Measurements from ENCODE around the gene FHIP2A.
"Not testable (repeated sequence)": the region's sequence is repeated elsewhere in the genome, so short reads cannot be mapped to it uniquely, and the experiment has no call there.

FHIP2A gene

DNA sequence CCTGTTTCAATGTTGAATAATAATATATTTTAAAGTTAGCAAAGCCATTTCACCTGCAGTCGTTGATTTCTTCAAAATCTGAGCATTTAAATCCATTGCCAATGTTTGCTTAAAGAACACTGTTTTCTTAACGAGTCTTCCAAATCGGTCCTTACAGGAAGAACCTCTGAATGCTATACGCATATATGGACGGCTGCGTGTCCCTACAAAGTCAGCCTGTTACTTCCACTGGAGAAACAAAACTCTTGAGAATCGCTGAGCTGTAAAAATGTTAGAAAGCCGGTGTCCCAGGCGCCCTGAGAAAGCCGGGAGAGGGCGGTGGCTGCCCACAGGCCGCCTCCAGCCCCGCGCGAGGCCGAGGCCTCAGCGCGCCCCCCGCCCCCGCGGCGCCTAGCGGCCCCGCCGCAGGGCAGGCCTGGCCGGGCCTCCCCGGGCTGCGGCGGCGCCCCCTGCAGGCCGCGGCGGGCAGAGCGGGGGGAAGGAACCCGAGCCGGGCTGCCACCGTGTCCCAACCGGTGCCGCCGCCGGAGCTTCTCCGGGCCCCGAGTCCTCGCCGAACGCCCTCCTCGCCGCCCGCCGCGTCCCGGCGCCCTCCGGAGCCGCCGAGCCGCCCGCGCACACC is at the start of gene FHIP2A:
Gene FHIP2A (plus strand): TSS at position 488 of the 622 bp plus-strand sequence. CDS start 299 bp downstream, outside the sequence.
- DNase-seq (ENCODE audit: low spot score), result peak; percentile 63

DNA sequence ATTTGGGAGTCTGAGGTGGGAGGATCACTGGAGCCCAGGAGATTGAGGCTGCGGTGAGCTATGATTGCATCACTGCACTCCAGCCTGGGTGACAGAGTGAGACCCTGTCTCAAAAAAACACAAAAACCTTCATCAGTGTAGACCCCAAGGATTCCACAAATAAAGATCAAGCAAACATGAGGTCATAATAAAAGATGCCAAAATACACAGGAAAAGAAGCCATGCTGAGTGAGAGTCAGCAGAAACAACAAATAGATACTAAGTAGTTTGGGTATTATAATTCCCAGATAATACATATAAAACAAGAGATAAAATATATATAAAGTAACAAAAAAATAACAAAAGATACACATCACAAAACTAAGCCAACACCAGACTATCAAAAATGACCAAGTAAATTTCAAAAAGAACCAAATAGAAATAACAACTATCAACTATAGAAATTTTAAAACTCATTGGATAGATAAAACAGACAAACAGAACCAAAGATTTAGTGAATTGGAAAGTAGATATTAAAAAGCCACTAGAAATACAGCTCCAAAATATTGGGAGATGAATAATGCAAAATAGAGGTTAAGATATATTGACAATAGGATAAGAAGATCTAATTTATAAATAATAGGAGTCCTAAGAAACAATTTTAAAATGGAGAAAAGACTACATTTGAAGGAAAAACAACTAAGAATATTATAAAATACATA is 48.9 kb upstream of the FHIP2A start:
- DNase-seq (ENCODE audit: low spot score), result no peak

DNA sequence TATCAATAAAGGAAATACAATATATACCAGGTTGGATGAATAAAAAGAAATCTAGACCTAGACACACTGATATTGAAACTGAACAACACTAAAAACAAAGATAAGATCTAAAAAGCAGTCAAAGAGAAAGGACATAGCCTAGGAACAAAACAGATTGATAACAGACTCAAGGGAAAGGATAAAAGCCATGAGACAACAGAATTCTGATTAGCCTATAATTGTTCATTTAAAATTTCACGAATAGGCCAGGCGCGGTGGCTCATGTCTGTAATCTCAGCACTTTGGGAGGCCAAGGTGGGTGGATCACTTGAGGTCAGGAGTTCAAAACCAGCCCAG is 48.4 kb upstream of the FHIP2A start:
- DNase-seq (ENCODE audit: low spot score), result no peak

- not testable (repeated sequence) for DNase-seq (ENCODE audit: low spot score)
Observed at GRCh38 chr10:114775082-114775481, 46.5 kb upstream of the FHIP2A start.

- DNase-seq (ENCODE audit: low spot score), result no peak
Observed at GRCh38 chr10:114777415-114777814, 44.2 kb upstream of the FHIP2A start.

- no peak for DNase-seq (ENCODE audit: low spot score)
Observed at GRCh38 chr10:114779803-114780576, 41.6 kb upstream of the FHIP2A start.

DNA sequence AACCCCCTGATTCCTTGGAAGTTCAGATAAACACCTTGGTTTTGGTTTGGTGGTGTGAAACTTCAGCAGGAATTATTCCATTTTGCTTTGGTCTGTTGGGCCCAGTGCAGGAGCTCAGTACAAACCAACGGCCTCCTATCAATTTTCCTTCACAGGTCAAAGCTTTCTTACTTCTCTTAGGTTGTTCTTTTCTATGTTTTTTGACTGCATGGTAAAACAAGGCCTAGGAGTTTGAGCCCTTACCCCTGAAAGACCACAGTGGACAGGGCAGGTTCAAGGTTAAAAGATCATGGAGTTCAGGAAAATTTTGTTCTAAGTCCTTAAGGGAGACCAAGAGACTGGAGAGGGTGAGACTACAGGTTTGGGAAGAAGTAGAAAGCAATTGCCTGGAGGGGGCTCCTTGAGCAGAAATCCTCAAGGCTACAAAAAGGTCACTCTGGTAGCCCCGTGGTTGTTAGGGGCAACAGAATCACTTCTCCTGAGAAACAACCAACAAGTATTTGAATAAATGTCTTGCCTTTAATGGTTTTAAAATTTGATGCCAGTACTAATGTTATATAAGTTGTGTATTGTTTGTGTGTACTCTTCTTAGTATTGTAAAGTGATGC is 40.9 kb upstream of the FHIP2A start:
- no peak for DNase-seq (ENCODE audit: low spot score)

GRCh38 chr10:114782666-114783065 is 38.9 kb upstream of the FHIP2A start:
- no peak for DNase-seq (ENCODE audit: low spot score)

DNA sequence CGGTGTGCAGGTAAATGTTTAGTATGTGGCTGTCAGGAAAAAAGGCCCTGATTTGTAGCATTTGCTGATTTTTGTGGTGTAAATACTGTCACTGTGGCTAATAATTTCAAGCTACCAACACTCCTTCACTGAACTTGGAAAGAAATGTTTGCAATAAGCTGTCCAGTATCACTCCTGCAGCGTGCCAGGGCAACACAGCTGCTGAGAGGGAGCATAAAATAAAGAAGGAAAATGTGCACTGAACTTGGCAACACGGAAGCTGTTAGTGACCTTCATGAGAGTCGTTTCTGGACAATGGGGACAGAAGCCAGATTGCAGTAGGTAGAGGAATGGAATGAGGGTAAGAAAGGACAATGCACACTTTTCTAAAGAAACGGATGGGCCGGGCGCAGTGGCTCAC is 37.9 kb upstream of the FHIP2A start:
- DNase-seq (ENCODE audit: low spot score), result no peak

GRCh38 chr10:114786492-114786891 is 35.1 kb upstream of the FHIP2A start:
- not testable (repeated sequence) for DNase-seq (ENCODE audit: low spot score)

- DNase-seq (ENCODE audit: low spot score), result not testable (repeated sequence)
Observed at GRCh38 chr10:114787131-114787530, 34.4 kb upstream of the FHIP2A start.

DNA sequence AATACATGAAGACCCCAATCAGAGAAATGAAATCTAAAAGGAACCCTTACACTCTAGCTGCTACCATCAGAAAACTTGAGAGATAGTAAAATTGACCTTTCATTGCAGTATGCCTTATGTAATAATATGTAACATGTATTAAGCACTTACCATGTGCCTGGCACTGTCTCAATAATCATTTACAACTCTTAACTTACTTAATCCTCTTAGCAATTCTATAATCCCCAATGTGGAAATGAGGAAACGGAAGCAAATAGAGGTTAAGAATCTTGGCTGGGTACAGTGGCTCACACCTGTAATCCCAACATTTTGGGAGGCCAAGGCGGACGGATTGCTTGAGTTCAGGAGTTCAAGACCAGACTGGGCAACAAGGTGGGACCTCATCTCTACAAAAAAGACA is 29.8 kb upstream of the FHIP2A start:
- DNase-seq (ENCODE audit: low spot score), result no peak

GRCh38 chr10:114795039-114795438 is 26.5 kb upstream of the FHIP2A start:
- no peak for DNase-seq (ENCODE audit: low spot score)

DNA sequence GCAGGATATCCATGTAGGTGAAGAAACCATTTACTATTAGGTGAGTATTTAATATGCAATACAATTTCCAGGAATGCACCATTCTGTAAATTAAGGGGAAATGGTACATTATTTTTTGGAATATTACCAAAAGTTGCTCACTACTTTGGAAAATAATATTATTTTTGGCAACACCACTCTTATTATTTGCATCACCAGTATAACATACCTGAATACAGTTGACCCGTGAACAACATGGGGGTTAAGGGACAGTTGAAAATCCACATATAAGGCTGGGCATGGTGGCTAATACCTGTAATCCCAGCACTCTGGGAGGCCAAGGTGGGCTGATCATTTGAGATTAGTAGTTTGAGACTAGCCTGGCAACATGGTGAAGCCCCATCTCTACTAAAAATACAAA is 21.2 kb upstream of the FHIP2A start:
- DNase-seq (ENCODE audit: low spot score), result no peak

GRCh38 chr10:114801411-114801813 is 20.2 kb upstream of the FHIP2A start:
- DNase-seq (ENCODE audit: low spot score), result no peak

DNA sequence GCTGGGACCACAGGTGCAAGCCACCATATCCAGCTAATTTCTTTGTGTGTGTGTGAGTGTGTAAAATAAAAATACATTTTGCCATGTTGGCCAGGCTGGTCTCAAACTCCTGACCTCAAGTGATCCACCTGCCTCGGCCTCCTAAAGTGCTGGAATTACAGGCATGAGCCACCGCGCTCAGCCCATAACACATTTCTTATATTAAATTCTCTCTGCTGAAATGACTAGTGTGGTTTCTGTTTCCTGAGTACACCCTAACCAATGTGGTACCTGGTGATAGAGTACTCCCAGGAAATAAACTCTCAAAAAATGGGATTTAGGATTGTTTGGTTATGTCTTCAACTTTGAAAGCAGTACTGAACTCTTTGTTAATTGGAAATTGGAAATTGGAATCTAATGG is 19.4 kb upstream of the FHIP2A start:
- DNase-seq (ENCODE audit: low spot score), result no peak

DNA sequence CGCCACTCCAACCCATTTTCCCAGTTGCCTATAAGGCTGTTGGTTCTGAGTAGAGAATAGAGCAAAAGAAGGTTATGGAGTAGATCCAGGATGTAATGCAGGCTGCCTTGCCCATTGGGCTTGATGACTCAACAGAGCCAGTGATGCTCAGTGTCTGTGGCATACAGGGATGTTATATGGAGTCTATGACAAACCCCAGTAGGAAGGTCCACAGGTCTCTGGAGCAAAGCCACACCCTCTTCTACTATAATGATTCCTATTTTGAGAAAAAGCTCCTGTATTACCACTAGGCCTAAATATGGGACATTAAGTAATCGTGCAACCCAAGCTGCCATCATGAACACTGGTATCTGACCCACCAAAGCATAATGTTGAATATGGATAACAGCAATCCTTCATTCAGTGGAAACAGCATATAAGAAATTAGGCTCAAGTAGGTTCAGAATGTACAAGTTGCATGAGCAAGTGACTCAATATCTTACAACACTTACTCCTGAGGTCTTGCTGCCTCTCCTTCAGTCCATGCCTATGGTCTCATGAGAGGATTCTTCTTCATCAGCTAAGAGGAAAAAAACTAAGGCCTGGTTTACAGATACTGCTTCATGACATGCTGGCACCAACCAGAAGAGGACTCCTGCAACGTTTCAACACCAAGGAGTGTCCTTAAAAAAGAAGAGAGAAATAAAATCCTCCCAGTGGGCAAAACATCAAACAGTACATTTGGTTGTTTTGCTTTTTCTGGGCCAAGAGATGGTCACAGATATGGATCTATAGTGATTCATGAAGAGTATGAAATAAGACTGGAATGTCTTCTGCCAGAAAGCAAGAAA is 14.8 kb upstream of the FHIP2A start:
- no peak for DNase-seq (ENCODE audit: low spot score)

- DNase-seq (ENCODE audit: low spot score), result no peak
Observed at GRCh38 chr10:114808982-114809381, 12.6 kb upstream of the FHIP2A start.

DNA sequence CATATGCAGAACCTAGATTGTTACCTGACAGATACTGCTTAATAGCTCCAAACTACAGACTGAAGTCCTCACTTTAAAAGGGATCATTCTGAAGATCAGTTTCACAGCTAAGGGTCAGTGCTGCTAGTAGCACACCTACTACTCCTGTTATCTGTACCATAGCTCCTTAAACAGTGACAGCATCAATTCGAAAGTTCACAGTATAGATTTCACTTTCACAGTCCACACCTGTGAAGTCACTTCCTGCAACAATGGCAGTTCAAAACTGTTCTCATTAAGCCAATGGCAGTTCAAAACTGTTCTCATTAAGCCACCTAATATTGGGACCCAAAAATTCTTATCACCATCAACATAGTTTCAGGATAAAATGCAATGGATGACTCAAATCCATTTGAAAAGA is 10.7 kb upstream of the FHIP2A start:
- no peak for DNase-seq (ENCODE audit: low spot score)

DNA sequence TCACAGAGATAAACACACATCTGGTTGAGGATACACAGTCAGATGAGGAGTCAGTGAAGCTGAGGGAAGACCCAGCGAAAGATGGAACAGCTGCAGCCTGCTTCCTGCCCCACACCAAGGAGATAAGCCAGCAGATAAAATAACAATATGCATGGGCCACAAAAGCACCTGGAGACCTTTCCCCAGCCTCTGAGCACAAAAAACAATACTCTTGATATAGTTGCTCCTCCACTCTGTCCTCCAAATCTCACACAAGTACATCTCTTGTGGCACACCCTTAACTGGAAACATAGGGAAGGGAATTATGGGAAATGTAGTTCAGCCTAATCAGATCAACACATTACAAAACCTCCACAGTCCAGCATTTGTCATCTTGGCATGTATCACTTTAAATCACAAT is 9.7 kb upstream of the FHIP2A start:
- no peak for DNase-seq (ENCODE audit: low spot score)

DNA sequence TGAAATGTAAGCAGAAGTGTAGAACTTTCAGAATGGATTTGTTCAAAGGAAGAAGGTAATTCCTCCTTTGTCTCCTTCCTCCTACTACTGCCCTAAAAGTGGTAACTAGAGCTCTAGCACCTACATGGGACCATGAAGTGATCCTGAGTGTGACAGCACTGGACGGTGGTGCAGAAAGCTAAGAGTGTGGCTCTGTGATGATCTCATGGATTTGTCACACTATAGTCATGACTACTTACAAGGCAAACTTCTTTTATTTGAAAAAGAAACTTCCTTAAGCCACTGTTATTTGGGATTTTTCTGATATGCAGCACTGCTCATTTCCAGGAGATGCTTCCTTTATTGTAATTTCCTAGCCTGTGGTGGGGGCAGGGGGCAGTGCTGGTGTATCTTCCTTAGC is 5.8 kb upstream of the FHIP2A start:
- DNase-seq (ENCODE audit: low spot score), result no peak

GRCh38 chr10:114816308-114816707 is 5.3 kb upstream of the FHIP2A start:
- no peak for DNase-seq (ENCODE audit: low spot score)
